ENCODE measurements around the gene ZDHHC15.
A peak's percentile ranks its signal among the peaks of the same experiment; 100 is the strongest.
"Not testable (repeated sequence)": the region's sequence is repeated elsewhere in the genome, so short reads cannot be mapped to it uniquely, and the experiment has no call there.

Gene ZDHHC15

GRCh38 chrX:75522565-75523431, at the start of gene ZDHHC15:
Gene ZDHHC15, minus strand, starts transcription at chrX:75523037. Its CDS starts 13 bp downstream, at chrX:75523024.
- DNase-seq = peak; percentile 80

GRCh38 chrX:75560544-75560943, 37.7 kb upstream of the ZDHHC15 start:
- DNase-seq = not testable (repeated sequence)

DNA sequence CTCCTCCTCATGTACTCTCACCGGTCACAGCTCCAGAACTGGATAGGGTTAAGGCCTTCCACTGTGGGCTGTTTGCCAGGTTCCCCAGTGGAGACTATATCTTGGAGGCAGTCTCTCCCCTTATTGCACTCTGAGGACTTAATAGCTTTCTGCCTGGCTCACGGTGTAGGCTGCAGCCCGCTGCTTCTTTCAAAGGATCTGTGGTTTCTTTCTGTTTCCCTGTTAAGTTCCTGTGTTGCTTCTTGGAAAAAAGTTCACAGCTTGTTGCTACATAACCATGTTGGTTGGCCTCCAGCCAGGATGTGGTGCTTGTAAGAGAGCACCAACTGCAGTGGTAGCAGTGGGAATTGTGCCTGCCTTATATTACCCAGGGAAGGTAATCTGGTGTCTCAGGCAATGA, 24.9 kb upstream of the ZDHHC15 start:
- peak; percentile 82 for DNase-seq

DNA sequence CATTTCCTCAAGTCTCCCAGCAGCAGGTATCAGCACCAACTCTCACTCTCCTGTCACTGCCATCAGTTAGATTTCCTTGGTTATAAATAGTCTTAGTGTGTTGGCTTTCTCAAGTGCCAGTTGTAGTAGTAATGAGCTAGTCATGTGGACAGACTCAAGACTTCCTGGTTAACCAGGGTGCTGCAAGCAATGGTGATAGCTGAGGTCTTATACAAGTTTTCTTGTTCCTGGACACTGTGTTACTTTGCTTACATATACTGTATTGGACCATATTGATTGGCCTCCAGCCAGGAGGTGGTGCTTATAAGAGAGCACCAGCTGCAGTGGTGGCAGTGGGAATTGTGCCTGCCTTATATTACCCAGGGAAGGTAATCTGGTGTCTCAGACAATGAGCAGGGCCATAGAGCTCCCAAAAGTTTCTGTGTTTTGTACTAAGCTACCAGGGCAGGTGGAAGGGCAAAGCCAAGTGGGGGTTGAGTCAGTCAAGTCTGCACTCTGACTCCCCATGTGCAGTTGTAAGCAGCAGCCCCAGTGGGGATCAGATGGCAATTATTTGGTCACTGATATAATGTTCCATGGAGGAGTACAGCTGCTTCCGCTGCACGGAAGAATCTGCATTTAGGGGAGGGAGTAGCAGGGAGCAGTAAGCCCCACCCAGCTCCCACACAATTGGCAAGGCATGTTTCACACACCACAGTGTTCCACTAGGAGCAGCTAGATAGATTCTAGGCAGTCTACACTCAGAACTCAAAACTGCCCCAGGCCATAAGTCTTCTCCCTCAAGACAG, 24.1 kb upstream of the ZDHHC15 start:
- peak; percentile 31 for DNase-seq

DNA sequence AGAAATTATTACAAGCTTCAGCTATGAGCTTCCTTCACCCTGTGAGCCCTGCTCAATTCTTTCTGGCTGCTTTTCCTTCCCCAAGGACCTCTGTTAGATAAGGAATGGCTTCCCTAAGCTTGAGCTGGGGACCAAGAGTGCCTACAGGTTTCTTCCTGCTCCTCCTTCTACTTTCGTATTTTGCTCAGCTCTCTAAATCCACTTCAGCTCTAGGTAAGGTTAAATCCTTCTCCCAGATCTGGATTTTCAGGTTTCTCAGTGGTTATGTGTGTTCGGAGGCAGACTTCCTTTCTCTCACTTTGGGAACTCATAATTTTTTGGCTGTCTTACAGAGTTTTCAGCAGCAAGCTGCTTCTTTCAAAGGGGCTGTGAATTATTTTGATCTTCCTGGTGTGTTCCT, 21.9 kb upstream of the ZDHHC15 start:
- DNase-seq = no peak

DNA sequence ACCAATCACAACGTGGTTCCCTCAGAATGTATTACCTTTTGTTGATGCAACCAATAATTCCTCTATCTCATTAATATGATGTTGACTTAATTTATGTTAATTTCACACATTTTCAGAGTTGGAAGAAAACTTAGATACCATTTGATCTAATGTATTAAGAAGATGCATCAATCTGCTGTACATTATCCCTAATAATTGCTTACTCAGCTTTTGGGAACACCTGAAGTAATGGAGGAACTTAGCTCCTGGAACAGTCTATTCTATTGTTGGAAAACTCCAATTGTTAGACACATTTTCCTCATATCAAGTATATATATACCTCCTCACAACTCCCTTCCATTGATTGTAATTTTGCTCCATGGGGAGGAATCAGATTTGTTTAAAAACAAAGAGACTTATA, 38.9 kb downstream of the ZDHHC15 start:
- DNase-seq = no peak

DNA sequence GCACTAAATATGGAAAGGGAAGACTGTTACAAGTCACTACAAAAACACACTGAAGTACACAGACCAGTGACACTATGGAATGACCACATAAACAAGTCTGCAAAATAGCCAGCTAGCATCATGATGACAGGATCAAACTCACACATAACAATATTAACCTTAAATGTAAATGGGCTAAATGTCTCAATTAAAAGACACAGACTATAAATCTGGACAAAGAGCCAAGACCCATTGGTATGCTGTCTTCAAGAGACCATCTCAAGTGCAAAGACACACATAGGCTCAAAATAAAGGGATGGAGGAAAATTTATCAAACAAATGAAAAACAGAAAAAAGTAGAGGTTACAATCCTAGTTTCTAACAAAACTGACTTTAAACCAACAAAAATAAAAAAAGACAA, 61.1 kb downstream of the ZDHHC15 start:
- DNase-seq = not testable (repeated sequence)

DNA sequence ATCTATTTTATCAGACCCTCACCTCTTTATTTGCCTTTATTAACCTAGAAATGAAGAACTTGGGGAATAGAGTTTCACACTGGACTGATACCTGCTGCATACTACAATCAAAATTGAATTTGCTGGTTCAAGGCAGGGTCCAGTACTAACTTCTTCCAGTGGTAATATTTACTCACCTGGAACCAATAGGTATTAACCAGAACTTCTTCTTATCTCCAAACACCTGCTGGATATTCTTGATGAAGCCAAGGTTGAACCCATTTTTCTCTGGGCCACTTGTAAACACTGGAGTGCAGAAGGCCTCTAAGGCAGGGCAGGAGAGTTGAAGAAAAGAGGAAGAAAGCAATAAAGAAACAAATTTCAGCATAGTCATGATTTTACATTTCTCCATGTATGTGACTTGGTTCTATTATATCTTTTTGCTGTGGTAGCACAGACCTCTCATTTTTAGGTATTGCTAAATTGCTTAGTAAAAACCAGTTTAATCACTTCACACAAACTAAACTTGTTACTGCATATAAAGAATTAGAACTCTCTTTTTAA, 101.1 kb downstream of the ZDHHC15 start:
- peak; percentile 42 for DNase-seq

- not testable (repeated sequence) for DNase-seq
Observed at GRCh38 chrX:75407153-75407552, 115.7 kb downstream of the ZDHHC15 start.

- DNase-seq = no peak
Observed at GRCh38 chrX:75390470-75390869, 132.4 kb downstream of the ZDHHC15 start.

- no peak for DNase-seq
Observed at GRCh38 chrX:75369721-75370120, 153.1 kb downstream of the ZDHHC15 start.

- DNase-seq = no peak
Observed at GRCh38 chrX:75366861-75367260, 156.0 kb downstream of the ZDHHC15 start.

GRCh38 chrX:75365243-75365975, 157.4 kb downstream of the ZDHHC15 start:
- no peak for DNase-seq

DNA sequence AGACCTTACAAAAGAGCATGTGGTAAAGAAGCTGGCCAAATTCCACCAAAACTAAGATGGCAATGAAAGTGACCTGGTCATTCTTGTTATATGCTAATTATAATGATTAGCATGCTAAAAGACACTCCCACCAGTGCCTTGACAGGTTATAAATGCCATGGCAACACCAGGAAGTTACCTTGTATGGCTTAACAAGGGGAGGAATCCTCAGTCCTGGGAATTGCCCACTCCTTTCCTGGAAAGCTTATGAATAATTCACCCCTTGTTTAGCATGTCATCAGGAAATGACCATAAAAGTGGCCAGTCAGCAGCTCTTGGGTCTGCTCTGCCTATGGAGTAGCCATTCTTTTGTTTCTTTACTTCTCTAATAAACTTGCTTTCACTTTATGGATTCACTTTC, 161.0 kb downstream of the ZDHHC15 start:
- DNase-seq = no peak

DNA sequence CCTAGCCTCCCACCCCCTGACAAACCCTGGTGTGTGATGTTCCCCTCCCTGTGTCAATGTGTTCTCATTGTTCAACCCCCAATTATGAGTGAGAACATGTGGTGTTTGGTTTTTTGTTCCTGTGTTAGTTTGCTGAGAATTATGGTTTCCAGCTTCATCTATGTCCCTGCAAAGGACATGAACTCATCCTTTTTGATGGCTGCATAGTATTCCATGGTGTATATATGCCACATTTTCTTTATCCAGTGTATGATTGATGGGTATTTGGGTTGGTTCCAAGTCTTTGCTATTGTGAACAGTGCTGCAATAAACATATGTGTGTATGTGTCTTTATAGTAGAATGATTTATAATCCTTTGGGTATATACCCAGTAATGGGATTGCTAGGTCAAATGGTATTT, 174.2 kb downstream of the ZDHHC15 start:
- not testable (repeated sequence) for DNase-seq

DNA sequence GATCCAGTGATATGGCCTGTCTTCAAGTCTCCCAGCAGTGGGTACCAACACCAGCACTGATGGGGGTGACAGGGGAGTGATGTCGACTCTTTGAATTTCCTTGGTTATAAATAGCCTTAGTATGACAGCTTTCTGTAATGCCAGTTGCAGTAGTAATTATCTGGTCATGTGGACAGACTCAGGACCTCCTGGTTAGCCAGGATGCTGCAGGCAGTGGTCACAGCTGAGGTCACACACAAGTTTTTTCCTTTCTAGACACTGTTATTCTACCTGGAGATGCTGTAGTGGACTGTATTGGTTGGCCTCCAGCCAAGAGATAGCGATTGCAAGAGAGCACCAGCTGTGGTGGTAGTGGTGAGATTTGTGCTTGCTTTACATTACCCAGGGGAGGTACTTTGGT, 185.3 kb downstream of the ZDHHC15 start:
- DNase-seq = peak; percentile 1

DNA sequence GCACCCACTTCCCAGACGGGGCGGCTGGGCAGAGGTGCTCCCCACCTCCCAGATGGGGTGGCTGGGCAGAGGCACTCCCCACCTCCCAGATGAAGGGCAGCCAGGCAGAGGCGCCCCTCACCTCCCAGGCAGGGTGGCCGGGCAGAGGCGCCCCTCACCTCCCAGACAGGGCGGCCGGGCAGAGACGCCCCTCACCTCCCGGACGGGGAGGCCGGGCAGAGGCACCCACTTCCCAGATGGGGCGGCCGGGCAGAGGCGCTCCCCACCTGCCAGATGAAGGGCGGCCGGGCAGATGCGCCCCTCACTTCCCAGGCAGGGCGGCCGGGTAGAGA, 187.7 kb downstream of the ZDHHC15 start:
- no peak for DNase-seq

GRCh38 chrX:75334407-75335126, 188.3 kb downstream of the ZDHHC15 start:
- not testable (repeated sequence) for DNase-seq

DNA sequence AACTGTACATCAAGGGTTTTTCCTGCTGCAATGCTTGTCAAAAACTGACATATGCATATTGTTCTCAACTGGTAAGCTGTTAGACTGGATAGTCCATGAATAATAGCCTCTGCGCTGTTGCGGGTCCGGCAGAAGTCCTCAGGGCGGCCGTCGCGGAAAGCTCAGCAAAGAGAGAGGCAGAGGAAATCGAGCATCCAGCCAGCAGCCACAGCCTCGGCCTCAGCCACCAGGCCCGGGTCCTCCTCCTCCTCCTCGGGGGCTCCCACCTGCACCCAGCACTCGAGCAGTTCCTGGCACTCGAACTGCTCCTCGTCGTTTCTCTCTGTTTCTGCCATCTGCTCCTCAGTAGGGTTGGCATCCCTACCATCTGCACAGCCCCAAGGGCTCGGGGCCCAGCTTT, 195.2 kb downstream of the ZDHHC15 start:
- no peak for DNase-seq
